ENCODE results near the gene GRM5.

The GRM5 gene

DNA sequence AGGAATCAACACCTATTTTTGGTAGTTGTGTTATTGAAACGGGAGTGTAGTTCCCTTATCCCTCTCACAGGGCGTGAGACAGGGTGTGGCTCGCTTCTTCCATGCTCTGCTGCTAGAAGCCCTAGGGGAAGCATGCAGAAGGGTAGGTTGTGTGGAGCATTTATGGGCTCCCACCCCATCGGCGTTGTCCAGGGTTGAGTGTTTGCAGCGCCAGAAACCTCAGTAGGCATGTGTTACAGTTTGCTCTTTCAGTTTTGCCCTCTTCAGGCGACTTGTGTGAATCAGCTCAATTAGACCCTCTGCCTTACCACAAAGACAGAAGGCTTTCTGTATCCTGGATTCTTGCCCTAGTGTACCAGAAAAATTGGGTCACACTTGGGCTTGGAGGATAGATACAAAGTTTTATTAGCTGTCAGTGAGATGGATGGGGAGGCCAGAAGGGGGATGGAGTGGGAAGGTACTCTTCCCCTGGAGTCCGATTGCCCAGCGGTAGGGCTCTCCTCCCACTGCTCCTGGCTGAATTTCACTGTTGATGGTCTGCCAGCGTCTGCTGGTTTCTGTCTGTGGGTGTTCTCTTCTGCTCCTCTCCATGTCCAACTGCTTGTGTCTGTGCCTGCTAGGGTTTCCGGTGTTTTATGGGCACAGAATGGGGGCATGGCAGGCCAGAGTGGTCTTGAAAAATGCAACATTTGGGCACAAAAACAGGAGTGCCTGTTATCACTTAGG is 369.9 kb downstream of the GRM5 start:
- peak in 1 of 3 experiments; percentile 34 for DNase-seq

DNA sequence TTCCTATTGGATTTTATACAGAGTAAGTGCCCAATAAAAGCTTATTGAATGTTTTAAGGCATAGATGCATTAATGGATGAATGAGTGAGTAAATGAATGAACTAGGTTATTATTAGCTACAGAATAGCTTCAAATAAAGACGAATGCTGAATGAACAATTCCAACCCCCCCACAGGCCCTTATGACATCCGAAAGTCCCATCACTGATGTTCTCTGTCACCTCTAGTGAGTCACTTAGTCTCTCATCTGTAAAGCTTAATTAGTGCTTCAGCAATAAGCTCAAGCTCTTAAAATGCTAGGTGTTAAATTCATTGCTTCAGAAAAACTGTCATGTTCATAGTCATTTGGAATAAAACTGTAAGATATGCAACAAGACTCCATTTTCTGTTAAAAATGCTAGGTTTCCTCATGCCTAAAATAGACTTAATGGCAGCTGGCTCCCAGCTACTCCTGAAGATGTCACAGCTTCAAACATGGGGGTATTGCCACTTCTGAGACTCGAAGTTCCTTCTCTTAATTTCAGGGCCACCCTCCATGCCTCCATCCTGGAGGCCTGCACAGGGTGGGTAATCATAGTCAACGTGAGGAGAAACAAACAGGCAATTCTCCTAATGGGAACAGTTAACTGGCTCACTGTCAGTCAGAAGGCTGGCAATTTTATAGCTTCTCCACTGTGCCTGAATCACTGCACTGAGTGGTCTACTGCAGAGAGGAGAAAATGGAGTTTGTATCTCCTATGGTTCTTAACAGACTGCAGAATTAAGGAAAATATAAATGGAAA is 373.3 kb downstream of the GRM5 start:
- no peak for DNase-seq

DNA sequence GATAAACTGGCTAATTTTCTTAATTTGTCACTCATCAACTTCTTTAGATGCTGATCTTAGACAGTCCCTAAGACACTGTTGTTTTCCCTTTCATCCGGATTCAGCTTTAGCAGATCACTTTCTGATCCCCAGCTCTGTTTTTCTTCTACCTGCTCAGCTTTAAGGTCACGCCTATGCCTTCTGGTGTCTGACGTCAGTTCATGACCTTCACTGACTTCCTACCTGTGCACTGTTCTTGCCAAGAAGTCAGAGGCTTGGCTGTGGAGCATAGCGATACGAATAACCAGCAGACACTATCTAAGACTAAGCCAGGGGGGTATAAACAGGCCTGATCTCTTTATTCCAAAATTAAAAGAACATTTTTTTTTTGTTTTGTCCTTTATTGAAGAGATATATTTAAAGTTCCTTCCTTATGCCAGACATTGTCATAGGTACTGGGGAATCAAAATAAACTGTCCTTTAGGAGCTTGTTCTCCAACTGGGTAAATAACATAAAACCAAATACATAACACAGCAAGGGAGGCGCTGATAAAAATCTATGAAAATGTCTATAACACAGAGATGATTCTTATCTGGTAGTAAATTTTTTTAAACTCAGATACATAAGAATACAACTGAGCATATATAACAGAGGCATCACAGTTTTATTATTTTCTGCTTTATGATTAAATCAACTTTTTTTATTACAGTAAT is 376.1 kb downstream of the GRM5 start:
- DNase-seq, result no peak

DNA sequence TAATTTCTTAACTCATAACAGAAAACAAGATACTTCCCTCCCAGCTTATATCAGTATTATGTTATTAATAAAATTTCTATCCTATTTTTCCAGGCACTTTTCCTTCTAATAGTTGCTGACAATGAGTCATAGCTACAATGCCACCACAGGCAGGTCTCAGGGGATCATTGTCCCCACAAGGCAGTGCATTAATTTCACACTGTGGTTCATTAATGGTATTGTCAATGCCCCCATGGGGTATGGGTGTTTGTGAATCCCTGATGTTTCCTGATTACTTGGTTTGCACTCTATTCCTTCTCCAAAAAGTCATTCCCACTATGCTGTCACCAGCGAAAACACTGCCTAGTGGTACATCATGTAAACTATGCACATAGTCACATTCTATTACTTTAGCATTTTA is 382.8 kb downstream of the GRM5 start:
- peak in 2 of 3 experiments; percentile 48 to 76 for DNase-seq

DNA sequence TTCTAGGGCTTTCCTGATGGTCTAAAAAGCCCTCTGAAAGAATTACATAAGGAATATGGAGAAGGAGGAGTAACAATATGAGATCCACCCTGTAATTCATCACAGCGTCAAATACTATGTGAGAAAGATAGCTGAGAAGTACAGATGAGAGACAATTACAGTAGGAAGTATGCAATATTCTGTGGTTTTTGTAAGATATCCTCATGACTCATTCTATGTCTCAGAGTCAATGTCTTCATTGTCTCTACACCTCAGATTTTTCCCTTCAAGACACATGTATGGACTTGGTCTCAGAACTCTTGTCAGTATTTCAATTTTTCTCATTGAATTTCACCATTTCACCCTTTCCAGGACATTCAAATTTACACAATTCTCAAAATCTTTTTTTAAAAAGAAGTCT is 385.0 kb downstream of the GRM5 start:
- no peak for DNase-seq

DNA sequence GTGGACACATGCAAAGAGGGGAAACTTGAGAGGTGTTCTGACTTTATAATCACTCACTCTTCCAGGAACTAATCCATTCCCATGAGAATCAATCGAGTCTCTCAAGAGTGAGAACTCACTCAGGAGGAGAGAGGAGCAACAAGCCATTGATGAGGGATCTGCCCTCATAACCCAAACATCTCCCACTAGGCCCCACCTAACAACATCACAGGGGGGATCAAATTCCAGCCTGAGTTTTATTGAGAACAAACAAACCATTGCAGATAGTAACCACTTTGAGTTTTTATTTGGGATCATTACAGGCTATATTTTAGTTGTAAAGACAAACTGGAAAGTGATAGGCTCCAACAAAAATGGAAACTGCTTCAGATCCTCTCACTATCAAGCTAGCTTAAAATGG is 399.4 kb downstream of the GRM5 start:
- DNase-seq, result no peak

DNA sequence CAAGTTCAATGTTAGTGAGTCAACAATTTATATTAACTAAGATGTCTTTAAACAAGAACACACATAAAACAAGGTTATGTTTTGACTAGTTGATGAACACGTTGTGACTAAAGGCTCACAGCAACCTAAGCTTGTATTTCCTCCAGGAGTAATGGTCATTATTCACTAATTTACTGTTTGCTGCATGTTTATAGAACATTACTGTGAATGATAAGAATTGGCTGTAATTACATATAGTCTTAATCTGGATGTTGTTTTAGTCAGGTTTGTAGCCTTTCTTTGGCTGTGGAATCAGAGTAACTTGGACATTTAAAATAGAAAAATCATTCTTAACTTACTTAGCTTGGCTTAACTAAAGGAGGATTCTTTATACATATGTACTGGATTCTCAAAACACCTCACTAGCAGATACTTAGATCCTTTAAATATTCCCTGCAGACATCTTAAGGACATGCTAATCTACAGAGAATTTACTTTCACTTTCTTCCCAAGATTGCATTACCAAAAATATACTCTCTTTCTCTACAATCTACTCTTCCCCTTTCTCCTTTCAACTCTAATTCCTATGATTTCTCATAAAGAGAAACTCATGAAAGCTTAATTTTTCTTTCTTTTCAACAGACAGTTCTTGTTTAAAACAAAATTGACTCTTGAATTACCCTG is 408.6 kb downstream of the GRM5 start:
- no peak for DNase-seq

DNA sequence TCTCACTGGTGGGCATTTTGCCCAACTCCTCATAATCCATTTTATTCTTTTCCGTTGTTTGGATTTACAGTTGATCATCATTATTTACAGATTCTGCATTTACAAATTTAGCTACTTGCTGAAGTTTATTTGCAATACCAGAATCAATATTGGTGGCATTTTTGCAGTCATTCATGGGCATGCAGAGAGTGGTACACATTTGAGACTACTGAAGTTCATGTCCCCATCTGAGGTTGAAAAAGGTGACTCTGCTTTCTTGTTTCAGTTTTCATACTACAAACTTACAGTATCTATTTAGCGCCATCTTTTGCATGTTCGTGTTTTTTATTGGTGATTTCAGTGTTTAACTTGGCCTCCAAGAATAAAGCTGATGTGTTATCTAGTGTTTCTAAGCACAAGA is 409.5 kb downstream of the GRM5 start:
- DNase-seq, result no peak

DNA sequence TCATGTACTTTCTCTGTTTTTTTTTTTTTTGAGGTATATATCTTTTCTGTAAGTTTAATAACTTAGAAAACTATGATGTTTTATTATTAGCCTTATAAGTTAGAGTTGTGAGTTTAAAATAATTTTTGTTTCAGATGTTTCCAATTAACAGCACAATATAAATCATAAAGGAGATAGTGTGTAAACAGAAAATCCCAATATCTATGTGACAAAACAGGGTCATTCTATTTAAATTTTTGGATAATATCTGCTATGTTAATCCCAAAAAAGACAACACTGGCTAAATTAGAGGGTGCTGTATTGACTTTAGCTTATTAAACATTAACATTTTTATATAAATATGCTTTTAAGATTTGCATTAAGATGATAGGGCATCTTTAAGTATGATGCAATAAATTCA is 410.1 kb downstream of the GRM5 start:
- no peak for DNase-seq

DNA sequence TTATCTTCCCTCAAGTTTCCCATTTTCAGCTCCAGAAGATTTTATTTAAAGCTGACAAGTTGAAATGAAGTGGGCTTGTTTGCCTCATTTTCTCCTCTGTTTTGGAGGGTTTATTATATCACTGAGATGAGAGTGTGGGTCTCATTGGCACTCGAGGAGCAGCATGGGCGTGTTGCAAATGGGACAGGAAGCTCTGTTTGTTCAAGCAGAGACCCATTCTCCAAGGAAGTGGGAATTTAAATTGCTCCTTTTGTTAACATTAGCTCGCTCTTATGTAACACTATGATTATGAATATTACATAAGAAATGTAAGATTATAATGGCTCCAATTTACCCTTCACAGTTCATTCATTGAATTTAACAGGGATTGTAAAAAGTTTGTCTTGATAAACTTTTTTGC is 410.6 kb downstream of the GRM5 start:
- peak in 1 of 3 experiments; percentile 27 for DNase-seq

DNA sequence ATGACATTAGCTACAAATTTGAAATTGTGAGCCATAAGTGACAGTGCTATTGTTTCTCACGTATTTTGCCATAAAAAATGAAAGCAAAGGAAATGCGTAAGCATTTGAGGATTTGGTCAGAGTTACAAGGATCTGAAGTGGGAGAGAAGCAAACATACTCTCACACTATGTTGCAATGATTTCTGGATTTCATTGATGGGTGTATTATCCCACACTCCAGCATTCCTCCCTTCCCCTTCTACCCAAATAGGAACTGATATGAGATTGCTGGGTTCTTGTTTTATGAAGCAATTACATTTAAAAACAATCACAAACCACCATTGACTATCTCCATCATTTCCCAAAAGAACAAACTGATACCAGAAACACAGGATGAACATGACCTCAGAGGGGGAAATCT is 414.2 kb downstream of the GRM5 start:
- no peak for DNase-seq

DNA sequence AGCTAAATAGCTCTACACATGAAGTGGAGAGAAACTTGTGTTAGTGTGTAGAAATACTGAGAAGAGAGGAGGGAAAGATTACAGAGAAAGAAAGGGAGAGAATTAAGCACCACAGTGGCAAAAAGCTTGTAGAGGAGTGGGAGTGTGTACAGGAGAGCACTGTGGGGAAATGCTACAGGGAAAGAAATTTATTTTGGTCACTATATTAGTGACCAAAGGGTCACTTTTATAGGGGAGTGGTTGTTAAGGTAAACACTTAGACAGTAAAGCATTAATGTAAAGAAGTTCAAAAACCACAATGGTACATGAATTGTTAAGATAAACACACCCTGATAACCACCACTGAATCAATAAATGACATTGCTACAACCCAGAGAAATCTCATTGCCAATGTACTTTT is 421.1 kb downstream of the GRM5 start:
- DNase-seq, result no peak

DNA sequence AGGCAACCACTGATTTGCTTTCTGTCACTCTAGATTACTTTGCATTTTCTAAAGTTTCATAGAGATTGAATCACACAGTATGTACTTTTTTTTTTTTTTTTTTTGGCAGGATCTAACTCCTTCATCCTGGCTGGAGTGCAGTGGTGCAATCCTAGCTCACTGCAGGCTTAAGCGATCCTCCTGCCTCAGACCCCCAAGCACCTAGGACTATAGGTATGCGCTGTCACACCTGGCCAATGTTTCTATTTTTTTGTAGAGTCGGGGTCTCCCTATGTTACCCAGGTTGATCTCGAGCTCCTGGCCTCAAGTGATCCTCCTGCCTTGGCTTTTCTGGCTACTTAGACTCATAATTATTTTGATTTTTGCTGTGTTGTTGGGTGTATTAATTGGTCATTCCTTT is 433.6 kb downstream of the GRM5 start:
- DNase-seq, result no peak

DNA sequence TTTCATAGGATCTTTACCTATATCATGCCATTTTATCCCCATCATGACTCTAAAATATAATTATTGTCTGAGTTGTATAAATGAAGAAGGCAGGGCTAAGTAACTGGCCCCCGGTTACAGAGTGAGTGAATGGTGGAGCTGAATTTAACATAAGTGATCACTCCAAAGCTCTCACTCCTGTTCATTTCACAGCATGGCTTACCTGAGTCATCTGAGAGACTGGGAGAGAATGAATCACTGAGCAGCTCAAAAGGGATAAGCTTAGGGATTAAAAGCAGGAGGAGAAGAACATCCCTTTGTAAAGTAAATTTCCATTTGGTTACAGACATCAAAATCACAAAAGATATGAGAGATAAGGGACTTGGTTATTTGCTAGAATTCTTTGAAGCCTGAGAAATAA is 434.3 kb downstream of the GRM5 start:
- DNase-seq, result peak in 1 of 3 experiments; percentile 16

DNA sequence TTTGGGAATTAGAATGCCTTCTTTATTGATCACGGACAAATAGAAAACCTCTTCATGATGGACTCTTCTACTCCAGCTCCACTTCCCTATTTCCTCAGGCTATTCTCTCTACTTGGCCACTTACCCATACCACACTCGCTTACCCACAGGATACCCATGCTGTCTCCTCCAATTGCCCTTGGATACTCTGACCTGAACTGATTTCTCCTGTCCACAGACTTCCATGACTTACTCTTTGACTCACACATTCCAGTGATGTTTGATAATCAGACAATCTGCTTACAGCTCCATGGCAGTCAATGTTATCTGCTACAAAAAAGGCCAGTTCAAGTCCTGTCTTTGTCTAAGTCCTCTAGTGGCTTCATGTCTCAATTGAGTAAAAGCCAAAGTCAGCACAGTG is 436.3 kb downstream of the GRM5 start:
- no peak for DNase-seq

DNA sequence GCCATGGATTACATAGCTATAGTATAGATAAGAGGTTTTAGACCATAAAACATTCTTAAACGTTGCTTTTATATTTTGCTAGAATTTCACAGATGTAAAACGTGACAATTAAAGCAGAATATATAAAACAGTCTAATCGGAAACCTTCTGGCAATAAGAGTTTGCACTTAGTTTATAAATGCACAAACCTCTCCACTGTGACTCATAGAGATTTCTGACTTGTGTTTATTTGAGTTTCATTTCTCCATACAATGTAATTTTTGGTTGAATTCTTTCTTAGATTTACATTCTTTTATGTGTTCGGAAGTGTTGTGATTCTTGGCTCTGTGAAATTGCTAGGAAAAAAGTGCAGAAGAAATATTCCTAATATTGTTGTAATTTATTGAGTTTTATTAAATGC is 439.6 kb downstream of the GRM5 start:
- DNase-seq, result no peak

DNA sequence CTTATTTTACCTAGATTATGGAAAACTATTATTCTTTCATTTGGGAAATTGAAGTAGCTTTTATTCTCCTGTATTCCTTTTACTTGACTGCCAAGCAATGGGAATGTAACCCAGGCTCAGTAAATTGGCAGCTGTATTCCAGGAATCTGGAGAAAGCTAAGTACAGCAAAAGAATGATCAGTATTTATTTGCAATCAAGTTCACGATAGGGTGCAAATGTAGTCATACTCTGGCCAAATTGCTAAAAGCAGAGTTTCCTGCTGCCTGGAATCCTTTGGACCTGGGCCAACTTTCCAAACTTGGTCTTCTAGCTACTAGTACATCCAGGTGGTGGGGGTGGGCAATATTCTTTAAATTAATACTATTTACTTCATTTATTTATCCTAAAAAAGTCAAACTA is 442.3 kb downstream of the GRM5 start:
- no peak for DNase-seq

DNA sequence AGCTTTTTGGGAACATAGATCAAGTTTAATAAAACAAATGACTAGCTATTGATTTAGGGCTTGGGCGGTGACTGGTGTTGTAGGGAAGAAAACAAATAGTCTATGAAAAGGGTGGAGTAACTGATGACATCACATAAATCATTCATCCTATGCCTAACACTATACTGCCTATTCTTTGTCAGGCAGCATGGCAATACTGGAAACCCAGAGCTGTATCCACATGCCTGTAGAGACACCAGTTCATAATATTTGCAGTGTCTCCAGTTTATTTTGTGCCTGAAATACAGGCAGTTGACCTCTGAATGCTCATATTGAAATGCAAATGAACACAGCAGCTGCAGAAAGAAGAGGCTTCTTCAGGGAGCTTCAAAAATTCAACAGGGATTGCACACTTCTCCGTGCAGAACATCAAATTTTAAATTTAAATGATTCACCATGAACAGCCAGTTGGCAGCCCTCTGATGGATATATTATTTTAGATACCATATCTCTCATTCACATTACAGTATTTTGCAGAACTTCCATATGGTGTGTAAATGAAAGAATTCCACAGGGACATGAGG is 445.1 kb downstream of the GRM5 start:
- DNase-seq, result no peak

DNA sequence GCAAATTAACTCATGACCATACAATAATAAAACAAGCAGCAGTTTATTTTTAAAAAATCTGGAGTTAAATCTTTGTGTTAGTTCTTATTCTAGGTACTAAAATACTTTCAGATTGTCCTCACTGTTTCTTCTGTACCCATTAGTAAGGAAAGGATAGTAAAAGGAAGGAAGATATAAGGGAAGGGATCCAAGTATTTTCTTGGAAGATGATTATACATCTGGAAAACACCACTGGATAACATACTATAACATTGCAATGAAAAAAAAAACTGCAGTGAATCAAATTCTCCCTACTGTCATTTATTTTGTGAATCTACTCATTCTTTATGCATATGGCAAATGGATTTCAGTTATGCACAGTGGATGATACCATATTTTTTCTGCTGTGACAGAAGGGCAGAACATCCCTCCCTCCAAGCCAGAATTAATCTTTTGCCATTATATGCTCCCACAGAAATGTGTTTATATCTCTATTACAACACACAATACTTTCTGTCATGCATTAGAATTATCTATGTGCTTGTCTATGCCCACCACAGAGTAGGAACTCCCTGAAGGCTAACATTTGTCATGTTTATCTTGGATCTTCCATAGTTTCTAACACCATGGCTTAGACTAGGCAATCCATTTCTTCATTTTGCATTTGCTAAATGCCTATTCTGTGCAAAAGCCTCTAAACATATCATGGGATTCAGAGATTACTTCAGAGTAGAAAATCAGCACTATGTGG is 446.0 kb downstream of the GRM5 start:
- DNase-seq, result no peak

DNA sequence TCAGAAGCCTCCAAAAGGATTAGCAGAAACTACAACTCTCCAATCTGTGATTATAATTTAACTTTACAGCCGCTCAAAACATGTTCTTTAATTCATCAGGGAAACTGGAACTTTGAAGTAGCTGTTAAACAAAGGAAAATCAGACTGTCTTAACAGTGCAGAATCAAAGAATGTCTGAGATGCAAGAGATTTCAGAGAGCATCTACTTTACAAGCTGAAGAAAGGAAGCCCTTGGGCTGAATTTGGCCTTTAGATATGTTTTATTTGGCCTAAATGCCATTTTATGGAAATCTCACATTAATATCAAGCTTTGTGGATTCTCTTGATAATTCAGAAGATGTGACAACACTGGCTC is 446.7 kb downstream of the GRM5 start:
- DNase-seq, result no peak

DNA sequence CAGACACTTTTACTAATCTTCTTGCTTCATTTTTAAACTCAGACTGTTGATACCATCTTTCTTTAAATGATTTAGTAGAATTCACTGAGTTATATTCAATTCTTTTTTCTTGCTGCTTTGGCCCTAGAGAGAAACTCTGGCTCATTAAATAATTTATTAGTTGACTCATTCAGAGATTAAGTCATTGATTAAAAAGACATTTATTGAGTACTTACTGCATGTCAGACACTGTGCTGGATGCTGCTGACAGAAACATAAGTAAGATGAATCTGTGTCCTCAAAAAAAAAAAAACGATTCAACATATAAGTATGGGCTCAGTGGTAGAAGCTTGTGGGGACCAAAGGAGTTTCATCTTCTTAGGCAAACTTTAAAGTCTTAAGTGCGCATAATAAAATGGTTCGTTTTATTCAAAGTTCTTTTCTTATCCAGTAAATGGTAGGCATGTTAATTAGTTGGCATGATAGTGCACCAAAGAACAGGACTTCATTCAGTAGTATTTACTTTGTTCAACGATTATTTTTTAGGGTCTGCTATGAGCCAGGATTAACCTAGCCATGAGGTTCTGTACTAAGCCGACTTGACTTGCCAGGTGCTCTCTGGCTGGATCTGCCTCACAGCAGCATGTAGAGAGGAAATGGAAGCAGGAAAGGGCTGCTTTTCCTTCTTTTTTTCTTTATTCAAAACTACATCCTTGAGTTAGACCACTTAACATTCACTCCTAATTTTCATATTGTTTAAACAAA is 447.3 kb downstream of the GRM5 start:
- DNase-seq, result no peak

DNA sequence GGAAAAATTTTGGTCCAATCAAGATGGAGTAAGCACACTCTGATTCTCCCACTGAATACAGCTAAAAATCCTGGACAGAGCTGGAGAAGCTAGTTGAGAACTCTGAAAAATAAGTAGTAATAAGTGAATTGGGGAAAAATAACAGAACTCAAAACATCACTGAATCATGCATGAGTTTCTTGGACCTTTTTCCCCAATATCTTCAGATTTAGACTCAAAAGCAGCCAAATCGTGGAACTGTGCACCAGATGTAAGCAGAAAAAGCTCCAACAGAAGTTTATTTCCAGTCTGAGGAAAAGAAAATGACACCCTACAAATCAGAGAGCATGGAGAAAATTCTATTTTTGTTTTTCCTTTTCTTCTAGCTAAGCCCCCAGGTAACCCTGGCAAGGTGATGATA is 448.6 kb downstream of the GRM5 start:
- no peak for DNase-seq

All from NCI-H1417 (cell line).